D721Med (cell line): Measurements from ENCODE around the gene CSAG2.

Experiments
- DNase-seq: peaks from one replicate; pipeline ENCODE4 v3.0.0; 2011; ENCODE audit warnings: low spot score; ENCODE audit not compliant: insufficient read length
- FAIRE-seq: peaks from 2 replicates; lab custom pipeline; 2011; peaks lifted over from hg19 to GRCh38; lab: Jason Lieb, UNC
- TF ChIP-seq, protein P1 (sequence below): IDR thresholded peaks from 2 replicates; pipeline ENCODE4 v1.5.1; 2012; ENCODE audit warnings: mild to moderate bottlenecking, control low read depth; ENCODE audit not compliant: insufficient read depth; ENCODE audit errors: missing control alignments

The CSAG2 gene

DNA sequence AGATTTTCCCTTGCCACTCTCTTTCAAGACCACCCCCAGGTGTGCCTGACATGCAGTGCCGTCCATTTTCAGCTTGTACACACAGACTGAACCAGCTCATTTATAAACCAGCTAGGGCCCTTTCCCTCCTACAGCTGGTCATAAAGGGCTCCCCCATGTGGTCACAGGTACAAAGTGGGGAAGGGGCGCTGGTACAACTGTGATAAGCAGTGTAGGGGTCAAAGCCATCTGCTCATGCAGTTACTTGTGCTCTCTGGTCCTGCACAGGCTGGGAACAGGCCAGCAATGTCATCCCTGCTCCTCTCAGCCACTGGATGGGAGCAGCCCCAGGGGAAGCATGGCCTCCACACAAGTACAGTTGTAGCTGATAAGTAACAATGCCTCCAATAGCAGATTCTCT is 50.8 kb downstream of the CSAG2 start:
- no peak for DNase-seq
- TF ChIP-seq, protein P1, sequence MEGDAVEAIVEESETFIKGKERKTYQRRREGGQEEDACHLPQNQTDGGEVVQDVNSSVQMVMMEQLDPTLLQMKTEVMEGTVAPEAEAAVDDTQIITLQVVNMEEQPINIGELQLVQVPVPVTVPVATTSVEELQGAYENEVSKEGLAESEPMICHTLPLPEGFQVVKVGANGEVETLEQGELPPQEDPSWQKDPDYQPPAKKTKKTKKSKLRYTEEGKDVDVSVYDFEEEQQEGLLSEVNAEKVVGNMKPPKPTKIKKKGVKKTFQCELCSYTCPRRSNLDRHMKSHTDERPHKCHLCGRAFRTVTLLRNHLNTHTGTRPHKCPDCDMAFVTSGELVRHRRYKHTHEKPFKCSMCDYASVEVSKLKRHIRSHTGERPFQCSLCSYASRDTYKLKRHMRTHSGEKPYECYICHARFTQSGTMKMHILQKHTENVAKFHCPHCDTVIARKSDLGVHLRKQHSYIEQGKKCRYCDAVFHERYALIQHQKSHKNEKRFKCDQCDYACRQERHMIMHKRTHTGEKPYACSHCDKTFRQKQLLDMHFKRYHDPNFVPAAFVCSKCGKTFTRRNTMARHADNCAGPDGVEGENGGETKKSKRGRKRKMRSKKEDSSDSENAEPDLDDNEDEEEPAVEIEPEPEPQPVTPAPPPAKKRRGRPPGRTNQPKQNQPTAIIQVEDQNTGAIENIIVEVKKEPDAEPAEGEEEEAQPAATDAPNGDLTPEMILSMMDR, result peak; percentile 15
- no peak for FAIRE-seq
